PFSK-1 (cell line): ENCODE measurements around the gene CHPT1.

Experiments used
- SIN3A ChIP-seq: IDR thresholded peaks from 2 replicates; pipeline ENCODE4 v1.6.1; 2012; ENCODE audit warnings: mild to moderate bottlenecking, low read length, moderate library complexity, borderline replicate concordance; ENCODE audit not compliant: insufficient read depth
- TAF1 ChIP-seq: IDR thresholded peaks from 2 replicates; pipeline ENCODE4 v1.6.1; 2012; ENCODE audit warnings: low read length, control low read depth, borderline replicate concordance; ENCODE audit not compliant: insufficient read depth

DNA sequence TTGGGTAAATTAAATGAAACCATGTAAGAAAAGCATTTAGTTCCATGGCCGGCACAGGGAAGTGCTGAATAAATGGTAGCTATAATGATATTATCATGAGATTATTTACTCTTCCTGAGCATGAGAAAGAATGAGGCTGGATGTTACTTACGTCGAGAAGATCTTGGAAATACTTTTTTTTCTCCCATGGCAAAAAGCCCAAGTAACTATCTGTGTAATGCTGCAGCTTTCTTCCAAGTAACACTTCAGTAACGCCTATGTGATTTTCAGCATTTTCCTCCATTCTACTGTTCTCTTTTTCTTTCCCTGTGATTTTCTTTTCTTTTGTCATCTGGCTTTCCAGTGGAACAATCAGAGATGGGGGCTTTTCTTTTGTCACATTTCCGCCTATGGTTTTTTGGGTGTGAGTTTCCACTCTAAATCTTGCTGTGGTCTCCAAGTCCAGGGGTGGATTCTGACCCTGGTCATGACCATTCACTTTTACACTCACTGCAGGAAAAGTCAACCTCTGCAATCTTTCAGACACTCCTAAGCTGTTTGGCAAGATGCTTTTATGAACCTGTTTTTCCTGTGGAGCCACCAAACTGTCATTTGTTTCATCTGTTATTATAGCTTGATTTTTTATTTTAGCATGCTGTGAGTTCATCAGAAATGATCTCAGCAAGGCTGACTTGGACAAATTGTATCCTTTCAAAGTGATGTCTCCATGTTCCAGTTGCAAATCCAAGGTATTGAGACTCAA lies 66.8 kb downstream of the CHPT1 start:
- no peak for TF ChIP-seq TAF1
- TF ChIP-seq SIN3A = no peak
